Fibroblast of pulmonary artery (primary cell): Measurements from ENCODE around the gene PAPPA.
A peak's percentile ranks its signal among the peaks of the same experiment; 100 is the strongest.

Experiments used
- DNase-seq: peaks from one replicate; pipeline ENCODE4 v3.0.0-alpha.2; 2010; ENCODE audit warnings: low read depth
- H3K4me3 ChIP-seq: replicated peaks from 2 replicates; pipeline ENCODE4 v1.5.1; 2011; ENCODE audit warnings: low read depth, mild to moderate bottlenecking, control low read depth, low read length, moderate library complexity
- CTCF ChIP-seq: IDR thresholded peaks from 2 replicates; pipeline ENCODE4 v1.5.1; 2011; ENCODE audit warnings: mild to moderate bottlenecking, control low read depth, low read length, inconsistent platforms; ENCODE audit errors: missing control alignments

The PAPPA gene

GRCh38 chr9:116280529-116280928 lies 126.9 kb downstream of the PAPPA start:
- no peak for TF ChIP-seq CTCF
- no peak for DNase-seq
- H3K4me3 ChIP-seq: no peak overlapping the region

DNA sequence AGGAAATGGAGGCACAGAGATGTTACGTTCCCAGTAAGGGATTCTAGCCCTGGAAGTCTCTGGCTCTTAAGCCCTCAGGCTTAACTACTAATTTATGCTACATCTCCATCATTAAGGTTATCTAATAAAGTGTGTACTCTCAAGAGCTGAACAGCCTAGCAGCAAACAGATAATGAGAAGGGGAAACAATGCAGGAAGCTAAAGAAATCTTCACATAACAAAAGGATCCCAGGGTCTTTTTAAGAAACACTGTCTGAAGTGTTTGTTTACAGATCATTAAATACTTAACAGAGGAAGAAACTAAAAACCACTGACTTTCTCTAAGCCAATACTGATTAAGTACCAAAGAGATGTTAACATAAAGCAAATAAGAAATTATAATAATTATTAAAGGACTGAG lies 129.0 kb downstream of the PAPPA start:
- no peak overlapping the region for H3K4me3 ChIP-seq
- TF ChIP-seq CTCF: no peak
- no peak for DNase-seq

DNA sequence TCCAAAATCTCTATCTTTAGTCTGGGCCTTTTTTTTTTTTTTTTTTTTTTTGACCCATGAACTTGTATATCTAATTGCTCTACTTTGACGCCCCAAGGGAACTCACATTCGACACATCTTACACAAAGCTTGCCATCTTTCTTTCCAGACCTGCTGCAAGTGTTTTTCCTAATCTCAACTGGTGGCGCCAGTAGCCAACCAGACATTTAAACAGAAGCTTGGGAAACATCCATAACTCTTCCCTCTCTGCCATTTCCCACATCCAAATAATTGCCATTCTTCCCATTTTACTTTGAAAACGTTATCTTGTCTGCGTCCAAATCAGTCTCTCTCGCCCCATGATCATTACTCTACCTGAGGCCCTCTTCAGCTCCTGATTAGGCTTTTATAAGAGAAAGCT lies 130.9 kb downstream of the PAPPA start:
- no peak overlapping the region for H3K4me3 ChIP-seq
- no peak for TF ChIP-seq CTCF
- DNase-seq: no peak

DNA sequence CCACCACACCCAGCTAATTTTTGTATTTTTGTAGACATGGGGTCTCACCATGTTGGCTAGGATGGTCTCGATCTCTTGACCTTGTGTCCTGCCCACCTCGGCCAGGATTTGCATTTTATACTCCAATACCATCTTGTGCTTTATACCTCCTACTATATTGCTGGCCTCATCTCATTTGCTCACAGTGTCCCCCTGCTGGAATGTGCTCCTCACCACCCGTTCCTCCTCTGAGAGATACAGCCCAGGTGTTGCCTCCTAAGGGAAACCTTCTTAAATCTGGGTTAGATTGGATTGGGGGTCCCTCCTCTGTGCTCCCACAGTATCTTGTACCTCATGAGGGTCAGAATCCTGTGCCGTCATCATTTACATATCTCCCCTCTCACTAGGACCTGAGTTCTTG lies 131.7 kb downstream of the PAPPA start:
- no peak for DNase-seq
- no peak overlapping the region for H3K4me3 ChIP-seq
- peak; percentile 25 for TF ChIP-seq CTCF

DNA sequence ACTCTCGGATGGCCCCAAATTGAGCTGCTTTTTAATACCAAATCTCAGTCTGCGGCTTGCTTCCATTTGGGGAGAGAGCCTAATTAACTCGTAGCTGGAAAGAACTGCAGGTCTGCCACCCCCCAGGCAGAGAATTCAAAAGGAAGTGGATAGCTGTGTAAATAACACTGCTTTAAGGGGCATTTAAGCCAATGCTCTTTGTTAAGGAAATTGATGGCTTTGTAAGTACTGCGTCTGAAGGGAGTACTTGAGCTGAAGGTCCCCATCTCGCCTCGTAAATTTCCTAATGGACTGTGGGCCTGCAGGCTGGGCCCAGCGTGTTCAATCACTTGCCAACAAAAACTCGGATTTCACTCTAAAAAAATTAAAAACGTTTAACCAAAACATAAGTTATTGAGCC lies 132.7 kb downstream of the PAPPA start:
- H3K4me3 ChIP-seq: no peak overlapping the region
- no peak for TF ChIP-seq CTCF
- no peak for DNase-seq

- TF ChIP-seq CTCF: no peak
- H3K4me3 ChIP-seq: no peak overlapping the region
- DNase-seq: peak; percentile 47
Measured at GRCh38 chr9:116287721-116288120, 134.1 kb downstream of the PAPPA start.

GRCh38 chr9:116288658-116289057 lies 135.1 kb downstream of the PAPPA start:
- peak; percentile 95 for DNase-seq
- H3K4me3 ChIP-seq: no peak overlapping the region
- no peak for TF ChIP-seq CTCF
